MG63 (cell line): Measurements from ENCODE around the gene FEM1B. TPM values are rescaled to one million over a fixed set of nuclear protein-coding genes. Genes with fewer than 3 reads are reported as not detected.

Experiments used
- DNase-seq: peaks from one replicate; pipeline ENCODE4 v3.0.0-alpha.2; 2020
- H3K27me3 ChIP-seq: fragments of 250-450 bp; sonication (Bioruptor Pico); 2 replicates; pipeline ENCODE4 v1.5.1; 2020; ENCODE audit warnings: mild to moderate bottlenecking, moderate library complexity
- H3K36me3 ChIP-seq: fragments of 250-450 bp; sonication (Bioruptor Pico); 2 replicates; pipeline ENCODE4 v1.5.1; 2020; ENCODE audit warnings: mild to moderate bottlenecking, moderate library complexity
- H3K4me3 ChIP-seq: fragments of 250-450 bp; sonication (Bioruptor Pico); 2 replicates; pipeline ENCODE4 v1.5.1; 2020; ENCODE audit warnings: mild to moderate bottlenecking, moderate library complexity
- H3K9me3 ChIP-seq: fragments of 250-450 bp; sonication (Bioruptor Pico); 2 replicates; pipeline ENCODE4 v1.5.1; 2020; ENCODE audit warnings: mild to moderate bottlenecking, moderate library complexity
- total RNA-seq: library from RNA; depleted of rRNA; stranded (reverse); fragments of >200 nt; shearing (Covaris generic); gene quantifications from 2 replicates; pipeline ENCODE4 v1.2.3, GENCODE V29; 2014; ENCODE audit warnings: low replicate concordance

Gene FEM1B
- total RNA-seq, 1 experiment from 2014 or later = 41.3 TPM

DNA sequence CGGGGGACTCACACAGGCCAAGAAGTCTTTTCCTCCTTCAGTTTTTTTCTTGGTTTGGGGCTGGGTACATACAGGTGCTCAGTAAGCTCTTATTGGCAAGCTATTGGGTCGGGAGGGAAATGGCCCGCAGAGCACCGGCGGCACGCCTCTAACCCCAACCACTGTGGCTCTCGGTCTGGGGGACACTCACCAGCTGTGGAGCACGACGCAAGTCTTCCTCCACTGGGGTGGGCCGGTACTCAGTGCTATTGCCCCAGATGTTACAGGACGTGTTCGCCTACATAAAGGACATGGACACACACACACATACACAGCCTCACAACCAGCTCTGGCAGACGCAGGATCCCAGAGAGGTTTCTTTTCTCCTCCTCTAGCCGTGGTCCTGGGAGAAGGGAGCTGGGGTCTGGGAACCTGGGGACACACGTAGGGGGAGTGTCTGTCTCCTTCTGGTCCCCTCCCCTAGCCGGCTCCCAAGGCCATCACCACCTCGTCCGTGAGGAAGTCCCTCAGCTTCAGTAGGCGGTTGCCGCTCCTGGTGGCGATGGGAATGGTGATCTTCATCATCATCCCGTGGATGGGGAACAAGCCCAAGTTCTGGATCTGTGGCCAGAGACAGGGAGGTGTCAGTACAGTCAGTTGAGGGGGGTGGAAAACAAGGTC, 33.4 kb downstream of the FEM1B start:
- Histone ChIP-seq H3K27me3 (no peaks in the 10 kb centered on the region), H3K9me3 (no peaks in the 10 kb centered on the region), H3K4me3 (no peak overlapping the region), H3K36me3 (peaks cover 51% of the 10 kb centered on the region)
- DNase-seq = no peak

GRCh38 chr15:68311464-68311835, 33.9 kb downstream of the FEM1B start:
- Histone ChIP-seq H3K4me3 (no peak overlapping the region), H3K36me3 (peaks cover 47% of the 10 kb centered on the region), H3K9me3 (no peaks in the 10 kb centered on the region), H3K27me3 (no peaks in the 10 kb centered on the region)
- no peak for DNase-seq

DNA sequence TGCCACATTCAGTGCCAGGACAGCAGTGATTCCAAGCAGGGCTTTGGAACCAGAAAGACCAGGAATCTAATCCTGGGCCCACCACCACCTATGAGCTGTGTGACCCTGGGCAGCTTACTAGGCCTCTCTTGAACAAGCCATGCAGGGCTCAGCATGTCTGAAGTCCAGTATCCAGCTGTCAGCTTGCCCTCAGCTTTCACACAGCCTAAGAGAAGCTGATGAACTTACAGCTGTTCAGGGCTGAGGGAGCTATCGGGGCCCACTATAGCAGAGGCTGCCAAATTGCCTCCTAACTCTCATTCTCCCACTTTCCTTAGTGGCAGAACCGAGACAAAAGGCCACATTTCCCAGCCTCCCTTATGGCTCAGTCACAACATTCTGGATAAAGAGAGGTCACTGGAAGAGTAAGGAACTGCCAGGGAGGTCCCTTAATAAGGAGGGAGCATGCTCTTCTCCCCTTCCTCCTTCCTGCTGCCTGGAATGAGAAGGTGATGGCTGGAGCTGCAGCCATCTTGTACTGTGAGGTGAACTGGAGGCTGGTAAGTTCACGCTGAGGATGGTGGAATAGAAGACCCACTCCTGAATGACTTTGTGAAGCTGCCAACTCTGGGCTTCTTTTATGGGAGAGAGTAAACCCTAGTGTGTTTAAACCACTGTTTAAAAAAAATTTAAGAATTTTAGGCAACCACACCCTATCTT, 34.5 kb downstream of the FEM1B start:
- H3K9me3 ChIP-seq = no peaks in the 10 kb centered on the region
- DNase-seq = no peak
- H3K36me3 ChIP-seq = peaks cover 44% of the 10 kb centered on the region
- H3K4me3 ChIP-seq = no peak overlapping the region
- H3K27me3 ChIP-seq = no peaks in the 10 kb centered on the region

DNA sequence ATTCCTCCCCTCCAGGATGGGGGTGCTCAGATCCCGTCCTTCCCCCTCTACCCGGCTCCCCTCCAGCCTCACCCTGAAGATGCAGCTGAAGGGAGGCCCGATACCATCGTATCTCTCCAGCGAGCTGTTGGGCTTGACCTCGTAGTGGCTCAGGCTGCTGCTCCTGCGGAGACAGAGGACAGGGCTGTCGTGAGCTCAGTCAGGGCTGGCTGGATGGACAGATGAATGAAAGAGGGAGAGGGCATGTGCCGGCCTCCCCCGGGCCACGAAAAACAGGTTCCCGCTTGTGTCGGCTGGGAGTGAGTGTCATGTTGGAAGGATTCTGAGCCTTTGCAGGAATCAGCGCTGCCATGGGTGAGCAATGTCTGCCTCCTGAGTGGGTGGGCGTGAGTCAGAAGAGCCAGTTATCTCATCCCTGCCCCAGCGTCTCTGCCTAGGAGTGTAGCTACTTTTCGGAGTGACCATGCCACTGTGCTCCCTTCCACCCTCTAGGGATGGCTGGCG, 35.2 kb downstream of the FEM1B start:
- peaks cover 38% of the 10 kb centered on the region for H3K36me3 ChIP-seq
- no peak overlapping the region for H3K4me3 ChIP-seq
- H3K9me3 ChIP-seq = no peaks in the 10 kb centered on the region
- H3K27me3 ChIP-seq = no peaks in the 10 kb centered on the region
- DNase-seq = peak; percentile 51

DNA sequence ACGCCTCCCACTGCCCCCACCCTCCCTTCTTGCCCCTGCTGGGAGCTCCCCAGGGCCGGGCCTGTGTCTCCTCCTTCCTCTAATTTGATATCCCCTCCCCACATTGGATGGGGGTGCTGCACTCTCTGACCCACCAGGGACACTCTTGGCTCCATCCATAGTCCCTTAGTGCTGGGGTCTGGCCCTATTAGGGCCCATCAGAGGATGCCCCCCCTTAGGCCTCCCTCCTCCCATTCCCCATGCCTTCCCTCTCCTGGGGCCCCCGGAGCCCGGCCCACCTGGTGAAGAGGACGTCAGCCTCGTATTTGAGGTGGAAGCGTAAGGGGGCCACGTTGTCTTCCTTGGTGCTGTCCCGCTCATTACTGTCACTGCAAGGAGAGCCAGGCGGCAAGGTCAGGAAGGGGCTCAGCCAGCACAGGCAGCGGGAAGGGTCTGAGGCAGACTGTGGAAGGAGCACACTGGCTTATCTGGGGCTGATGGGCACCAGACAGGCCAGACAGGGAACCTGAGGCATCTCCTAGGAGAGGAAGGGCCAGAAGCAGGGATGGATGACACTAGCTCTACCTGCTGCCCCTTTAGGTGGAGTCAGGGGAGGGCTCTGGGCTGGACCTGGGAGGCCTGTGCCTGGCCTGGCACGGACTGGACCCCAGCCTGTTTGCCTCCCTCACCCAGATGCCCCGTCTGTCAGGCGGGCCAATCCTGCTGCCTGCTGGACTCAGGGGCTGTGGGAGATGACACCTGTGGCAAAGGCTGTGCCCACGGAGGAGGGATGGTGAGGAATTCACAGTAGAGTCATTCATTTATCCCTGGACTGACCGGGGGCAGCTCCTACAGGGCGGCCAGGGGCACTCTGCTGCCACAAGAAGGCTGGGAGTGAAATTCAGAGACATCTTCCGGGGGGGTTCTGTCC, 36.2 kb downstream of the FEM1B start:
- Histone ChIP-seq H3K36me3 (peaks cover 39% of the 10 kb centered on the region), H3K4me3 (no peak overlapping the region), H3K27me3 (no peaks in the 10 kb centered on the region), H3K9me3 (no peaks in the 10 kb centered on the region)
- DNase-seq = no peak

DNA sequence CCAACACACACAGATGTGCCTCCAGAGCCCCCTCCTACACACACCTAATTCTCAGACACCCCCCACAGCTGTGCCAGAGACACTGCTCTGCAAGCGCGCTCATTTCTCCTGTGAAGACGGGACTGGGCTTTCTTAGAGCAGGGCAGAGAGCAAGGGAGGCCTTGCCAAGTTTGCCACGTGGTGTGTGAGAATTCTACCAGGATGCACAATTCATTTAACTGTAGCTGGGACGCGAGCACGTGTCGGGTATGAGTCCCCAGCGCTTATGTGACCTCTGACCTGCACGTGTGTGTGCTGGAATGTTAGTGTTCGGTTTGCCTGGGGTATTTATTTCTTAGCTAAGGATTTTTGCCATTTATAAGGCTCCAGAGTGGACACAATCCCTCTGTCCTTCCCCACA, 37.0 kb downstream of the FEM1B start:
- DNase-seq = no peak
- H3K9me3 ChIP-seq = no peaks in the 10 kb centered on the region
- H3K36me3 ChIP-seq = peaks cover 43% of the 10 kb centered on the region
- H3K27me3 ChIP-seq = no peaks in the 10 kb centered on the region
- no peak overlapping the region for H3K4me3 ChIP-seq

DNA sequence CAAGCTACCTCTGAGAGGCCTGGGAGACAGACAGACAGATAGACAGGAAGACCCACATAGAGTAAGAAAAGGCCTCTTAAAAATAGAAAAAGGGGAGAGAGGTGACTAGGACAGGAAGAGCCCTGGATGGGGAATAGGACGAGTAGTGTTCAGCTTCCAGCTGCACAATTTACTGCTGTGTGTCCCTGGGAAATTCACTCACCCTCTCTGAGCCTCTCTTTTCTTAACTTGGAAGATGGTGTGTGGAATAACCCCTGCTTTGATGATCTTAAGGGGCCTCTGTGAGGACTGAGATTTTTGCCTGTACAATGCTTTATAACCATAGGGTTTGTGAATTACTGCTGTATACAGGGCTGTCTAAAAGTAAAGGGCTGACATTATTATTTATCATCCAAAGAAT, 37.5 kb downstream of the FEM1B start:
- Histone ChIP-seq H3K9me3 (no peaks in the 10 kb centered on the region), H3K36me3 (peaks cover 42% of the 10 kb centered on the region), H3K27me3 (no peaks in the 10 kb centered on the region)

DNA sequence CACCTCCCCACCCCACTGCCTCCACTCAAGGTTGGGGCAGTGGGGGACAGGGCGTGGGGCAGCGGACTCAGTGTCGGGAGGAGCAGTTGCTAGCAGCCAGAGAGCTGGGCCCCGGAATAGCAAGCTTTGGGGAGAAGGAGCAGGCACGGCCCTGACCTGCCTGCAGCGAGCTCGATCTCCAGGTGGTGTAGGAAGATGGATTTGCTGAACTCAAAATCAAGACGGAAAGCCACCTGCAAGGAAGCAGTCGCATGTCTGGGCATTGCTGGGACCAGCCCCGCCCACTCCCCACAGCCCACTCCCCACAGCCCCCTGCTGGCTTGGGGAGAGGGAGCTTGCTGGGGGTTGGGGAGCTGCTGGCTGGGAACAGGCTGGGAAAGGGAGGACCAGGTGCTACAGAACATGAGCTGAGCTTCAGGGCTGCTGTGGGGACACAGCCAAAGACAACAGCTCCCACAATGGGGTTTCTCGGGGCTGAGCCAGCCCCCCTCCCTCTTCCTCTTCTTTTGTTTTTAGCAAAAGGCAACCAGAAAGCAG, 38.0 kb downstream of the FEM1B start:
- Histone ChIP-seq H3K36me3 (peaks cover 40% of the 10 kb centered on the region), H3K27me3 (no peaks in the 10 kb centered on the region)
- no peak for DNase-seq

More for the DNA sequence above, 37.5 kb downstream of the FEM1B start:
- DNase-seq = no peak
- H3K4me3 ChIP-seq = no peak overlapping the region

GRCh38 chr15:68316061-68316804, 38.7 kb downstream of the FEM1B start:
- Histone ChIP-seq H3K27me3 (no peaks in the 10 kb centered on the region), H3K9me3 (no peaks in the 10 kb centered on the region), H3K4me3 (no peak overlapping the region), H3K36me3 (peaks cover 36% of the 10 kb centered on the region)
- no peak for DNase-seq

More for the DNA sequence above, 38.0 kb downstream of the FEM1B start:
- Histone ChIP-seq H3K9me3 (no peaks in the 10 kb centered on the region), H3K4me3 (no peak overlapping the region)

DNA sequence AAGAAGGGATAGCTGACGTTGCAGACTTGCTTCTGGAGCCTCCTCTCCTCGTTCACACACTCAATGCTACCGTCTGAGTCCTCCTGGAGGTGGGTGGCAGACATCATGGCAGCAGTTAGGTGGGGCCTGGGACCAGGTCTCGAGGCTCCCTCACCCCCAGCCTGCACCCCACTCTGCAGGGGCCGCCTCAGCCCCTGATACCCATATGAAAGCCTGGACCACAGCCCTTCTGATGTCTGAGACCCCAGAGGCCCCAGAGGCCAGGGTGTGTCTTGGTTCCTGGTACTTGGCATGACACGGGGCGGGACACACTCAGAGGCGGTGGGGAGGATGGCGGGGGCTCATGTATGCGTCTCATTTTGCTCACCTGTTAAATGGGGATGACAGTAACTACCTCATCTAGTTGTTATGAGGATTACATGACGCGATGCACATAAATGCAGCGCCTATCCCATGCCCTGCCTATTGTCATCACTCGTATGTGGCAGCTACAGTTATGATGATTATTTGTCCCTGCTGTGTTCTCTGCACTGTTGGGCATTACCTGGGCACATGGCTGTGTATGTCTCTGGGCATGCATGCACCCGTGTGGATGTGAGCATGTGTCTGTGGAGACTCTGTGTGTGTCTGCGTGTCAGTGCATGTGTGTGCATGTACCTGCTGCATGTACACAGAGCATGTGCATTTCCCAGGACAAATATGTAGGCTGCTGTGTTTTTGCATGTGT, 39.9 kb downstream of the FEM1B start:
- no peaks in the 10 kb centered on the region for H3K27me3 ChIP-seq
- peaks cover 34% of the 10 kb centered on the region for H3K36me3 ChIP-seq
- H3K9me3 ChIP-seq = no peaks in the 10 kb centered on the region
- no peak overlapping the region for H3K4me3 ChIP-seq
- DNase-seq = no peak

- Histone ChIP-seq H3K27me3 (no peaks in the 10 kb centered on the region), H3K36me3 (peaks cover 34% of the 10 kb centered on the region), H3K4me3 (no peak overlapping the region), H3K9me3 (no peaks in the 10 kb centered on the region)
- no peak for DNase-seq
These were observed 40.7 kb downstream of the FEM1B start for GRCh38 chr15:68318008-68318835.

DNA sequence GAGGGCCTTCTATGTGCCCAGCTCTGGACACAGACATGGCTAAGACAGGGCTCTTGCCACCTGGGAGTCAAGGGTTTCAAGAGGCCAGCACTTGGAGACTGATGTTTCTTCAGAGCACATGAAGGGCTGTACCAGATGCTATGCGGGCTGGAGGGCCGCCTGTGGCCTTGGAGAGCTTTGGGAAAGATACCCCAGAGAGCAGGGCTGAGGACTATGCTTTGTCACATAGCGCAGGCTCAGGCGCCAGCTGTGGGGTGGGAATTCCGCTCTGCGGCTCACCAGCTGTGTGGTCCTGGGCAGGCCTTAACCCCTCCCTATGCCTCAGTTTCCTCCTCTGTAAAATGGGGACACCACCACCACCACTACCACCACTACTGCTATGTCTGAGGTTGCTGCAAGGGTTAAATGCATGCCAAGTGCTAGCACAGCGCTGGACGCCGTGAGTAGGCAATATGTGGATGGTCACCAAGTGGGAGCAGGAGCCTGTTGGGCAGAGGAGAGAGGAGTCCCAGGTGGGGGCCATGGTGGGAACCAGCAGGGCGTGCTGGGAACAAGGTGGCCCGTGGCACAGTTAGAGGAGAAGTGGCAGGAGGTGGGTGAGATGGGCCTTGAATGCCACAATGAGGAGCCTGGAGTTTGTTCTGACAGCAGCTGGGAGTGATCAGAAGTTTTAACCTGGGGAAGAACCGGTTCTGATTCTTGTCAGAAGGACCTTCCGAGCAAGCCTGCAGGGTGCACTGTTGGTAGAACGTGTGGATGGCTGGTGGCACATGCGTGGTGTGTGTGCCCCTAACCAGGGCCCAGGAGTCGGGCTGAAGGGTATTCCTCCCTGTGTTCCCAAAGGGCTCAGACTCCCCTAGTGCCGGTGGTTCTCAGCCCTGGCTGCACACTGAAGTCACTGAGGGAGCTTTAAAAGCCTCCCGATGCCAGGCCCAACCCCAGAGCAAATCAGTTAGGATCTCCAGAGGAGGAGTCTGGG, 41.7 kb downstream of the FEM1B start:
- Histone ChIP-seq H3K9me3 (no peaks in the 10 kb centered on the region), H3K36me3 (peaks cover 37% of the 10 kb centered on the region), H3K4me3 (no peak overlapping the region), H3K27me3 (no peaks in the 10 kb centered on the region)
- DNase-seq = no peak

DNA sequence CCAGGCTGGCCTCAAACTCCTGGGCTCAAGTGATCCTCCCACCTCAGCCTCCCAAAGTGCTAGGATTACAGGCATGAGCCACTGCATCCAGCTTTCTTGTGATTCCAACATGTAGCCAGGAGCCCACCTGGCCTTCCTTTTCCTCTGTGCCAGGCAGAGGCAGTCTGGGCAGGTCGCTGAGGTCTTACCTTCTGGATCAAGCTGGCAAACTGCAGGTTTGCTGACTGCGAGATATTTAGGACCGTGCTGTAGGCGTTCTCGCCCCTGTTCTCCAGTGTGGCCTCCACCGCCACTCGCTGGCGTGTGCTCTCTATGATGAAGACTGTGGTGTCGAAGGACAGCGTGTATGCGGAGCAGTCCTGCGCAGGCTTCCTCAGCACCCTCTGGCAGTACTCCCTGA, 42.5 kb downstream of the FEM1B start:
- H3K27me3 ChIP-seq = no peaks in the 10 kb centered on the region
- no peak for DNase-seq
- H3K9me3 ChIP-seq = no peaks in the 10 kb centered on the region
- no peak overlapping the region for H3K4me3 ChIP-seq
- peaks cover 35% of the 10 kb centered on the region for H3K36me3 ChIP-seq

DNA sequence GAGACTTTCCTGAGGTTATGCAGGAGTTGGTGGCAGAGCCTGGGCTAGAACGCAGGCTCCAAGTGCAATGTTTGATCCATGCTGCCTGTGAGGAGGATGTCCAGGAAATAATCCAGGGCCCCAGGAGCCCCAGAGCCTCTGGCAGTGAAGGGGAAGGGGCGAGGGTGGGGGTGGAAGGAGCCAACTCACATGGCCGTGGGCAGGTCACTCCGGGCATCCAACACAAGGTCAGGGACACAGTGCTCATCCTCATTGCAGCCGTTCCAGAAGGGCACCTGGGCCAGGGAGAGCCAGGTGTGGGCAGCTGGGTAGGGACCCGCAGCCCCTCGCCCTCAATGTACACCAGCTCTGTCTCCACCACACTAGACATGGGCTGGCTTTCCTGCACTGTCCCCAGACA, 43.7 kb downstream of the FEM1B start:
- DNase-seq = no peak
- Histone ChIP-seq H3K27me3 (no peaks in the 10 kb centered on the region), H3K9me3 (no peaks in the 10 kb centered on the region), H3K36me3 (peaks cover 47% of the 10 kb centered on the region), H3K4me3 (no peak overlapping the region)
